ENCODE measurements around the gene HEXD. TPM values are rescaled to one million over a fixed set of nuclear protein-coding genes. Genes with fewer than 3 reads are reported as not detected.
"Not testable (repeated sequence)": the region's sequence is repeated elsewhere in the genome, so short reads cannot be mapped to it uniquely, and the experiment has no call there.

HEXD gene
- total and polyA plus RNA-seq, 11 donors: 9.9 to 24.1 (median 15.1) TPM

- H3K9me3 ChIP-seq: no peaks in the 10 kb centered on the region
- intact Hi-C loops (cut with DNase I): no loop called here
- DNase-seq (no peak), ATAC-seq (peak in 1 of 4 donors; percentile 15)
- no peak overlapping the region for H3K27ac ChIP-seq
- H3K36me3 ChIP-seq: no peaks in the 10 kb centered on the region
- H3K4me3 ChIP-seq: no peak overlapping the region
- H3K4me1 ChIP-seq: peaks cover 0 to 18% (median 12%) of the 10 kb centered on the region in 12 donors
- peaks cover 22 to 82% (median 45%) of the 10 kb centered on the region in 9 donors for H3K27me3 ChIP-seq
- TF ChIP-seq, protein P1, sequence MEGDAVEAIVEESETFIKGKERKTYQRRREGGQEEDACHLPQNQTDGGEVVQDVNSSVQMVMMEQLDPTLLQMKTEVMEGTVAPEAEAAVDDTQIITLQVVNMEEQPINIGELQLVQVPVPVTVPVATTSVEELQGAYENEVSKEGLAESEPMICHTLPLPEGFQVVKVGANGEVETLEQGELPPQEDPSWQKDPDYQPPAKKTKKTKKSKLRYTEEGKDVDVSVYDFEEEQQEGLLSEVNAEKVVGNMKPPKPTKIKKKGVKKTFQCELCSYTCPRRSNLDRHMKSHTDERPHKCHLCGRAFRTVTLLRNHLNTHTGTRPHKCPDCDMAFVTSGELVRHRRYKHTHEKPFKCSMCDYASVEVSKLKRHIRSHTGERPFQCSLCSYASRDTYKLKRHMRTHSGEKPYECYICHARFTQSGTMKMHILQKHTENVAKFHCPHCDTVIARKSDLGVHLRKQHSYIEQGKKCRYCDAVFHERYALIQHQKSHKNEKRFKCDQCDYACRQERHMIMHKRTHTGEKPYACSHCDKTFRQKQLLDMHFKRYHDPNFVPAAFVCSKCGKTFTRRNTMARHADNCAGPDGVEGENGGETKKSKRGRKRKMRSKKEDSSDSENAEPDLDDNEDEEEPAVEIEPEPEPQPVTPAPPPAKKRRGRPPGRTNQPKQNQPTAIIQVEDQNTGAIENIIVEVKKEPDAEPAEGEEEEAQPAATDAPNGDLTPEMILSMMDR (IDR thresholded peaks at IDR 0.05): no peak
- TF ChIP-seq POLR2A (IDR thresholded peaks at IDR 0.05): no peak
- WGBS, 4 donors: 66 to 84% (median 77%) methylated on average over 10 to 16 of the region's 16 CpGs
These were observed 42.0 kb upstream of the HEXD start for GRCh38 chr17:82376042-82376730.

GRCh38 chr17:82377294-82377693 lies 40.9 kb upstream of the HEXD start:
- ATAC-seq; intact Hi-C loops (cut with DNase I); DNase-seq; H3K4me3 ChIP-seq; H3K27ac ChIP-seq; H3K36me3 ChIP-seq; H3K9me3 ChIP-seq: not testable (repeated sequence)
- H3K4me1 ChIP-seq: peaks cover 0 to 11% (median 5%) of the 10 kb centered on the region in 12 donors
- 33 to 65% (median 51%) methylated on average over 2 to 5 of the region's 5 CpGs for WGBS, 4 donors
- peaks cover 13 to 70% (median 39%) of the 10 kb centered on the region in 9 donors for H3K27me3 ChIP-seq

DNA sequence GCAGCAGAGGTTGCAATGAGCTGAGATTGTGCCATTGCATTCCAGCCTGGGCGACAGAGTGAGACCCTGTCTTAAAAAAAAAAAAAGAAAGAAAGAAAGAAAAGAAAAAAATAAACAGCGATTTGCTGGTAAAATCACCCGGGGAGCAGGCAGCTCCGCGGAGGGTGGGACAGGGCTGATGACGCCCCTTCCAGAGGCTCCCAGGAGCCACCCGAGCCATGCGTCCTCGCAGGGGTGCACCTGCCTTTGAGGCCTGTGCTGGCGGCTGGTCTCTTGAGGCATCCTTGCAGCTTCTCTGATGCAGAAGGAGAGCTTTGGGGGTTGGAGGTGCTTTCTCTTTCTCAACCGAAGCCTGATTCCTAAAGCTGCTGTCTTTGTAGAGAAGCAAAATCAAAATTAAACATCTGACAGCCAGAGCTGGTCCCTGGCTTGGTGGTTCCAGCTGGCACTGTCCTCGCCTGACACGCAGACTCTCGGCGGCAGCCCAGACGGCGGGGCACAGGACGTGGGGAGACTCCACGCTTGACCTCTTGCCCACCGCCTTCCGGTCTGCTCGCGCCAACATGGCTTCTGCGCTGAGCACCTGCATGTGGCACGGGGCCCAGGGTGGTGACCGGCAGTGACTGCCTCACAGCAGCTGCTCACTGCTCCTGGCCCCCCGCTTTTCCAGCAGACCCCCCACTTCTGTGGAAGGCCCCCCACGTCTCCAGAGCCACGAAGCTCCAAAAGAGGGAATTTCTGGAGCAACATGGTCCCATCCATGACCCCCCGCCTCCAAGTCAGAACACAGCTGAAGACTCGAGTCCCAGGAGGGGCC lies 40.0 kb upstream of the HEXD start:
- Histone ChIP-seq H3K4me3 (no peak overlapping the region), H3K36me3 (no peaks in the 10 kb centered on the region), H3K4me1 (peaks cover 0 to 2% (median 0%) of the 10 kb centered on the region in 12 donors), H3K27me3 (peaks cover 11 to 62% (median 39%) of the 10 kb centered on the region in 9 donors), H3K9me3 (no peaks in the 10 kb centered on the region), H3K27ac (no peak overlapping the region)
- TF ChIP-seq, protein P1 (IDR thresholded peaks at IDR 0.05): no peak
- no peak for TF ChIP-seq POLR2A (IDR thresholded peaks at IDR 0.05)
- intact Hi-C loops (cut with DNase I): no loop called here
- ATAC-seq (no peak), DNase-seq (peak in 1 of 5 donors; percentile 14)
- 73 to 83% (median 77%) methylated on average over 27 to 31 of the region's 31 CpGs for WGBS, 4 donors

DNA sequence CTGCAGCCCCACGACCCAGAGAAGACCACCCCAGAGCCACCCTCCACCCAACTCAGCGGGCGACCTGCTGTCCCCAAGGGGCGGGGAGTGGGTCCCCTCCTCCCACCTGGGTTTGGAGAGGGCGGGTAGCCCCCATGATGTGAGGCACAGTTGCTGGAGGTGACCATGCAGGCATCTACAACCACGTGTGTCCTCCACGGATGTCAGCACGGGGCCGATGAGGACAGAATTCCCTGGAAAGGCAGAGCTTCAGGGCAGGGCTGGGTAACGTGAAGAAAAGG lies 39.5 kb upstream of the HEXD start:
- DNase-seq (peak in 1 of 5 donors; percentile 16), ATAC-seq (no peak)
- WGBS, 4 donors: 66 to 75% (median 71%) methylated on average over 7 to 10 of the region's 10 CpGs
- no peak overlapping the region for H3K4me3 ChIP-seq
- H3K27ac ChIP-seq: no peak overlapping the region
- no peaks in the 10 kb centered on the region for H3K9me3 ChIP-seq
- H3K36me3 ChIP-seq: no peaks in the 10 kb centered on the region
- no peaks in the 10 kb centered on the region for H3K4me1 ChIP-seq
- TF ChIP-seq, protein P1 (IDR thresholded peaks at IDR 0.05): no peak
- TF ChIP-seq POLR2A (IDR thresholded peaks at IDR 0.05): no peak
- peaks cover 11 to 61% (median 35%) of the 10 kb centered on the region in 9 donors for H3K27me3 ChIP-seq
- intact Hi-C loops (cut with DNase I): no loop called here
